T-helper 1 cell treated with Interleukin-12 subunit alpha and Interleukin-12 subunit beta and Interleukin-4 antibody, amounts not matched to agents 30 μg/mL and 1 μg/mL, for 36 hours (primary cell): Measurements from ENCODE around the gene HIP1R.

Experiments
- H3K27ac Mint-ChIP-seq: one replicate; pipeline ENCODE4 v1.8.0; 2021; ENCODE audit warnings: mild to moderate bottlenecking, mixed read lengths
- H3K27me3 Mint-ChIP-seq: one replicate; pipeline ENCODE4 v1.8.0; 2021; ENCODE audit warnings: low read depth, mixed read lengths
- H3K36me3 Mint-ChIP-seq: one replicate; pipeline ENCODE4 v1.8.0; 2021; ENCODE audit warnings: low read depth, mixed read lengths
- H3K4me1 Mint-ChIP-seq: one replicate; pipeline ENCODE4 v1.8.0; 2021; ENCODE audit warnings: low read depth, mixed read lengths
- H3K4me3 Mint-ChIP-seq: one replicate; pipeline ENCODE4 v1.8.0; 2021; ENCODE audit warnings: mild to moderate bottlenecking, moderate library complexity, mixed read lengths
- H3K9me3 Mint-ChIP-seq: one replicate; pipeline ENCODE4 v1.8.0; 2021; ENCODE audit warnings: mixed read lengths

The HIP1R gene

GRCh38 chr12:122848471-122849351 is 13.5 kb downstream of the HIP1R start:
- H3K4me1 Mint-ChIP-seq = no peaks in the 10 kb centered on the region

GRCh38 chr12:122849352-122850047 is 14.2 kb downstream of the HIP1R start:
- Mint-ChIP-seq H3K4me1 (no peaks in the 10 kb centered on the region), H3K27ac (no peak overlapping the region), H3K36me3 (no peaks in the 10 kb centered on the region), H3K9me3 (no peaks in the 10 kb centered on the region), H3K4me3 (no peak overlapping the region), H3K27me3 (no peaks in the 10 kb centered on the region)

More at GRCh38 chr12:122848471-122849351, 13.5 kb downstream of the HIP1R start:
- Mint-ChIP-seq H3K27me3 (no peaks in the 10 kb centered on the region), H3K36me3 (no peaks in the 10 kb centered on the region), H3K27ac (no peak overlapping the region), H3K4me3 (no peak overlapping the region), H3K9me3 (no peaks in the 10 kb centered on the region)

- no peaks in the 10 kb centered on the region for H3K27me3 Mint-ChIP-seq
- no peaks in the 10 kb centered on the region for H3K36me3 Mint-ChIP-seq
- H3K4me3 Mint-ChIP-seq = no peak overlapping the region
- no peak overlapping the region for H3K27ac Mint-ChIP-seq
- H3K9me3 Mint-ChIP-seq = no peaks in the 10 kb centered on the region
- H3K4me1 Mint-ChIP-seq = no peaks in the 10 kb centered on the region
Observed at GRCh38 chr12:122850048-122850445, 14.8 kb downstream of the HIP1R start.

GRCh38 chr12:122850695-122851350 is 15.6 kb downstream of the HIP1R start:
- Mint-ChIP-seq H3K4me1 (no peaks in the 10 kb centered on the region), H3K27ac (no peak overlapping the region), H3K4me3 (no peak overlapping the region), H3K9me3 (no peaks in the 10 kb centered on the region), H3K27me3 (no peaks in the 10 kb centered on the region), H3K36me3 (no peaks in the 10 kb centered on the region)

GRCh38 chr12:122851820-122852219 is 16.6 kb downstream of the HIP1R start:
- Mint-ChIP-seq H3K4me1 (no peaks in the 10 kb centered on the region), H3K36me3 (no peaks in the 10 kb centered on the region), H3K27me3 (no peaks in the 10 kb centered on the region), H3K9me3 (no peaks in the 10 kb centered on the region), H3K4me3 (no peak overlapping the region), H3K27ac (no peak overlapping the region)

GRCh38 chr12:122852336-122853275 is 17.3 kb downstream of the HIP1R start:
- Mint-ChIP-seq H3K9me3 (no peaks in the 10 kb centered on the region), H3K27me3 (no peaks in the 10 kb centered on the region), H3K27ac (no peak overlapping the region), H3K4me3 (no peak overlapping the region), H3K36me3 (no peaks in the 10 kb centered on the region), H3K4me1 (no peaks in the 10 kb centered on the region)

GRCh38 chr12:122853582-122854245 is 18.5 kb downstream of the HIP1R start:
- H3K4me3 Mint-ChIP-seq = no peak overlapping the region
- H3K4me1 Mint-ChIP-seq = no peaks in the 10 kb centered on the region
- H3K27ac Mint-ChIP-seq = no peak overlapping the region
- no peaks in the 10 kb centered on the region for H3K9me3 Mint-ChIP-seq
- no peaks in the 10 kb centered on the region for H3K27me3 Mint-ChIP-seq
- H3K36me3 Mint-ChIP-seq = no peaks in the 10 kb centered on the region

GRCh38 chr12:122854554-122854953 is 19.3 kb downstream of the HIP1R start:
- no peaks in the 10 kb centered on the region for H3K27me3 Mint-ChIP-seq
- H3K9me3 Mint-ChIP-seq = no peaks in the 10 kb centered on the region
- no peaks in the 10 kb centered on the region for H3K4me1 Mint-ChIP-seq
- H3K4me3 Mint-ChIP-seq = no peak overlapping the region
- H3K27ac Mint-ChIP-seq = no peak overlapping the region
- H3K36me3 Mint-ChIP-seq = no peaks in the 10 kb centered on the region

GRCh38 chr12:122855071-122855829 is 20.0 kb downstream of the HIP1R start:
- H3K9me3 Mint-ChIP-seq = no peaks in the 10 kb centered on the region
- H3K27ac Mint-ChIP-seq = no peak overlapping the region
- H3K36me3 Mint-ChIP-seq = no peaks in the 10 kb centered on the region
- H3K4me1 Mint-ChIP-seq = no peaks in the 10 kb centered on the region
- no peak overlapping the region for H3K4me3 Mint-ChIP-seq
- no peaks in the 10 kb centered on the region for H3K27me3 Mint-ChIP-seq

GRCh38 chr12:122855928-122856831 is 20.9 kb downstream of the HIP1R start:
- no peaks in the 10 kb centered on the region for H3K9me3 Mint-ChIP-seq
- no peak overlapping the region for H3K27ac Mint-ChIP-seq
- no peaks in the 10 kb centered on the region for H3K4me1 Mint-ChIP-seq
- H3K36me3 Mint-ChIP-seq = no peaks in the 10 kb centered on the region
- no peak overlapping the region for H3K4me3 Mint-ChIP-seq
- no peaks in the 10 kb centered on the region for H3K27me3 Mint-ChIP-seq

- Mint-ChIP-seq H3K27ac (no peak overlapping the region), H3K4me1 (no peaks in the 10 kb centered on the region), H3K9me3 (no peaks in the 10 kb centered on the region), H3K4me3 (no peak overlapping the region), H3K27me3 (no peaks in the 10 kb centered on the region), H3K36me3 (no peaks in the 10 kb centered on the region)
Observed at GRCh38 chr12:122856999-122857671, 21.9 kb downstream of the HIP1R start.

GRCh38 chr12:122858171-122858570 is 22.9 kb downstream of the HIP1R start:
- Mint-ChIP-seq H3K9me3 (no peaks in the 10 kb centered on the region), H3K4me3 (no peak overlapping the region), H3K27ac (no peak overlapping the region), H3K4me1 (no peaks in the 10 kb centered on the region), H3K36me3 (no peaks in the 10 kb centered on the region), H3K27me3 (no peaks in the 10 kb centered on the region)
